NOMO-1 (cell line): ENCODE results near the gene TMEM52.
"Not testable (repeated sequence)": the region's sequence is repeated elsewhere in the genome, so short reads cannot be mapped to it uniquely, and the experiment has no call there.

Experiments used
- DNase-seq, 2 experiments: peaks; one replicate each; lab custom pipeline; 2025; ENCODE audit not compliant: unreplicated experiment in 2 of 2; lab: John Stamatoyannopoulos, UW

TMEM52 gene

DNA sequence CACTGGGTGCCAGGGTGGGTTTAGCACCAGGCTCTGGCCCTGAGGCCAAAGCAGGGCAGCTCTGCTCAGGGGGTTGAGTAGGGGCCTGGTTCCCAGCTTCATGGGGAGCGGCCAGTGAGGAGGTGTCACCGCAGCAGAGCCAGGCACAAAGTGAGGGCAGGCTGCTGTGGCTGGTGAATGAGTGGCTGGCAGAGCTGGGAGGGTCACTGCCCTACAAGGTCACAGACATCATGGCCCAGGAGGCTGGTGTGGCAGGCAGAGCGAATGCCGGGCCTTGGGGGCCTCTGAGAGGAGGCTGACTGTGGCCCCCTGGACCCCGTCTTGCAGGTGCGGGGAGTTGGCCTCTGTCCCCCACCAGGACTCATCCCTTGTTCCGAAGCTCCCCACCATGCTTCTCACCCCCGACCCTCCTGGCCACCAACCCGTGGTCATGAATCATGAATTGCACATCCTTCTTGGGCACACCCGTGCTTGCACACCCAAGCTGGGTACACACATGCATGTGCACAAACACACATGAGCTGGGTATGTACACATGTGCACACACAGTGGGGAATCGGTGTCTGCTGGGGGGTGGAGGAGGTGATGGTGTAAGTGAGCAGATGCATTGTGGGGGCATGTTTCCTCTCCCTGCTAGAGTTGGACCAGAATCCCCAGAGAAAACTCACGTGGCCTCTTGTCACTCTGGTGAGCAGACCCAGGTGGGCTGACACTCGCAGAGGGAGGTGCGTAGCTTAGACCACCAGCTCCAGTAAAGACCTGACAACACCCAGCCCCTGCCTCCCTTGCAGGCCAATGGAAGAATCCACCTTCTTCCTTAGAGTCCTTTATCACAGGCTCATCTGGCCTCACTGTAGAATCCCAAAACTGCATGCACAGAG, 23.4 kb downstream of the TMEM52 start:
- DNase-seq = no peak

DNA sequence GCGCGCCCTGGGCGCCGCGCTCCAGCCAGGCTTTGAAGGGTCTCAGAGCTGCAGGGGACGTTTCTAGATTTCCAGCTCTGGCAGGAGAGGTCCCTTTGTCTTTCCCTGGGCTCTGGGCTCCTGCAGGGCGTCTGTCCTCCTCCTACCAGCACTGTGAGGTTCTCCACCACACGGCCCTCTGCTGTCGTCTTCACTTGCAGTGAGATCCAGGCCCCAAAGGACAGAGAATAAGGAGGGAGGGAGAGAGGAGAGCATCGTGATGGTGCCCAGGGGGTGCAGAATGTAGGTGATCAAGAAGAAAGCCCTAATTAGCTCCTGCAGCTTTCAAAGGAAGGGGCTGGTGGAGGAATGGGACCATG, 24.0 kb downstream of the TMEM52 start:
- no peak for DNase-seq

DNA sequence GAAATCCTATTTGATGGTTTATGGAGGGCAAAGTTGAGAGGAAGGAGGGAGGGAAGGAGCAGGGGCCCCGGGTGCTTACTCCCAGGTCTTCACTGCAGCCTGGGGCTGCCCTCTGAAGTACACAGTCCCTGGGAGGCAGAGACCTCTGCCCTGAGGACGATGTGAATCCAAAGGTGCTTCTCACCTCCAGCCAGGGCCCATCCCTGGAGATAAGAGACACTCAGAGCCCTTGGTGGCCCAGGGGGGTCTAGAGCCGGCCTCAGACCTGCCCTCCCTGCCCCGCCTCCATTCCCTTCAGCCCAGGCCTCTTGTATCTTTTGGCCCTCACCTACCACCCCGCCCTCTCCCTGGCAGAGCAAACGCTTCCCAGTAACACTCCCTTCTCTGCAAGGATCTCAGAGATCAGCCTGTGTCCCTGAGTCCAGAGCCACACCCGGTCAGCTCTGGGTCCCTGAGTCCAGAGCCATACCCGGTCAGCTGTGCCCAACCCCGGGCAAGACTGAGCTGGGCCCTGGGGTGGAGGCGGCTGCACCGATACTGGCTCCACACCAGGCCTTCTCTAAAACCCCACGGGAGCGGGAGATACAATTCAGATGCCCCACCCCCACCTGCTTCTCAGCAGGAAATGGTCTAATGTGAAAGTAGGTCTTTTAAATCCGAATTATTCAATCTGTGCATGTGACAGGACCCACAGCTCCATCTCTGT, 24.6 kb downstream of the TMEM52 start:
- no peak for DNase-seq

DNA sequence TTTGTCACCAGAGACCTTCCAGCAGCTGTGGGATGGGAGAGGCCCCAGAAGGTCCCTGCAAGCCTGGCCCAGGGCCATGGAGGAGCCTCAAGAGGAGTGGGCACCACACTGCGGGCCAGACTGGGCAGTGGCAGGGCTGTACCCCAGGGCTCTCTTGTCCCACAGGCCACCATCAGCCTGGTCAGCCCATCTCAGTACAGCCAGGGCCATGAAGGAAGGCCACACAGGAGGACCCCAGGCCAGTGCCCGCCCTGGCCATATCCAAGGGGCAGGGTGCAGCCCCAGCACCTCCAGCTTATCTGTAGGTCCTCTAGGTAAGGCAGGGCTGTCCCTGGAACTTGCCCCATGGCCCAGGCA, 25.1 kb downstream of the TMEM52 start:
- DNase-seq = no peak

DNA sequence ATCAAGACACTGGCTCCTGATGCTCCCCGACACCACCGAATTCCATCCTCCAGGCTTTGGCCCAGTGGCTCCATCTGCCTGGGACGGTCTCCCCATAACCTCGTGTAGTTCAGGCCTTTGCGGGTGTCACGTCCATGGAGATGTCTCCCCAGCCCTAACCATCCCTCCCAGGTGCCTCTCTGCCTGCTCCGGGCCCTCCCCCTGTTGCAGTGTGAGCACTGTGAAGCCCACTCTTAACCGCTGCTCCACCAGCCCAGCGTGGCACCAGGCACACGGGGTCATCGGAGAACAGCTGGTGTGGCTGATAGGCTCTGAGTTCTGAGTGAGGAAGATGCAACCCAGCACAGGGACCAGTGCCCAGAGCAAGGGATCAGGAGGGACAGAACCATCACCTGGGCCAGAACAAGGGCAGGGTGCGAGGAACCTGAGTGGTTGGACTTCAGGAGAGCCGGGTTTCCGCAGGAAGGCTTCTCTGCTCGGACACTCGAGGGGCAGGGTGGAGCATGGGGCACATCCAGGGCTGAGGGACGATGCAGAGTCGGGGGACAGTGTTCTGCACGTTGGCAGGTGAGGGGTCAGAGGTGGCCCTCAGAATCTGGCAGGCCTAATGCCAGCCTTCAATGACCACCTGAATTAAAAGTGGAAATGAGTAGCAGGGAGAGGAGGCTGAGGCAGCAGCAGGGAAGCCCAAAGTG, 25.6 kb downstream of the TMEM52 start:
- DNase-seq = no peak

DNA sequence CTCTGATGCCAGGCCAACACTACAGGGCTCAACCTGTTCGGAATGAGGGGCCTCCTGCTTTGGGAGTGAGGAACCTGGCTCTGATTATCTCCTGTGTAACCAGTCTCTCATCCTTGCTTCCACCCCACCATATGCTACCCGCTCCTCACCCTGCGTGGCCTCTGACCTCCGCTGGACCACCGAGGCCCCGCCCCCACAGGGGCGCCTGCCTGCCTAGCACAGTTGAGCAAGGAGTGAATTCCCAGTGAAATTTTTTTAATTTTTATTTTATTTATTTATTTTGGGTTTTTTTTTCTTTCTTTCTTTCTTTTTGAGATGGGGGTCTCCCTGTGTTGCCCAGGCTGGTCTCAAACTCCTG, 26.3 kb downstream of the TMEM52 start:
- no peak for DNase-seq

DNA sequence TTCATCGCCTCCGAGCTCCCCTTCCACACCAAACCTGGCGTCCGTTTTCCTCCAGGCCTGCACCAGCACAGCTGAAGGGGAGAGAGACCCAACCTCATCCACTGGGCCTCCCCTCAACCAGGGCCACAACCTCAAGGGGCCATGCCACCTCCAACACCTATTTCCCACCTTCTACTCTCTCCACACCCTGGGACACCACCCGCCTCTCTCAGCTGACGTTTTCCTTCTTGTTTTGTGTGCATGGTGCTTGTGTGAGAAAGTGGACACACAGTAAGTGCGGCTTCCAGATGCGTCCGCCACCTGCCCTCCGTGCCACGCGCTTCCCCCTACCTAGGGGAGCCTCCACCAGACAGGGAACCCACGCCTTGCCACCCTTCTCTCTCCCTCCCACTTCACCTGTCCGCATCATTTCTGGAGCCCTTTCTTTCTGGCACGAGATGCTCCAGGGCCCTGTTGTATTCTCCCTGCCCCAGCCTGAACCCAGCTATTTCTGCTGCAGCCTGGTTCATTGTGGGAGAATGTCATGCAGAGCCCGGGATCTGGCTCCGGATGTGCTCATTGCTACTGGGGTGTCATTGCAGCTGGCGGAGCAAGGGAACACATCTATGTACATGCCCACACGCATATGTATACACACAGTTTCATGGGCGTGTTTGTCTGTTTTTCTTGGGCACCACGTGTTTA, 26.9 kb downstream of the TMEM52 start:
- DNase-seq = no peak

DNA sequence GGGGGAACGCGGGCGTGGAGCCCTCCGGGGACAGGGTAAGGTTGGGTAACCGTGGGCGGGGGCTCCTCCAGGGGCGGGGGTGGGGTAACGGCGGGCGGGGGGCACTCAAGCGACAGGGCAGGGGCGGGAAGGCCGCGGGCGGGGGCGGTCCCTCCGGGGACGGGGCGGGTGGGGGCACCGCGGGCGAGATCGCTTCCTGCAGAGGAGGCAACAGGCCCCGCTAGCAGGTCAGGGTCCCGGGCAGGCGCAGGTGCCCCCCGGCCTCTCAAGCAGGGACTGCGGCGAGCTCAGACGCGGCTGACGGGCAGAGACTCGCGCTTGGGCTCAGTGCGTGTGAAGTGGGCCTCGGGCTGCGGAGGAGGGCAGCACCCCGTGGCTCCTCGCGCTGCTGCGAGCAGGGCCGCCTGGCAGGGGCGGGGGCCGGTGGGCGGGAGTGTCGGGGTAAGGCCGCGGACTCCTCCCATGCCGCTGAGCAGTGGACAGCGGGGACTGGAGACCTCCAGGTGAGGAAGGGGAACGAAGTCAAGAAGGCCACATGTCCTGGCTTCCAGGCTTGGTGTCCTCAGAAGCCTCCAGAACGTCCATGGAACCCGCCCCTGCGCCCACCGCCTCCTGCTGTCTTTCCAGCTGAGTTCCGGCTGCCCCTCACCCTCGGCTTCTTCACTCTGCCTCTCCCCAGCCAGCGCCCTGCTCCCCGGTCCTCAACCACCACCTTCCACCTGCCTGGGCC, 27.6 kb downstream of the TMEM52 start:
- DNase-seq = peak; percentile 29 to 46

DNA sequence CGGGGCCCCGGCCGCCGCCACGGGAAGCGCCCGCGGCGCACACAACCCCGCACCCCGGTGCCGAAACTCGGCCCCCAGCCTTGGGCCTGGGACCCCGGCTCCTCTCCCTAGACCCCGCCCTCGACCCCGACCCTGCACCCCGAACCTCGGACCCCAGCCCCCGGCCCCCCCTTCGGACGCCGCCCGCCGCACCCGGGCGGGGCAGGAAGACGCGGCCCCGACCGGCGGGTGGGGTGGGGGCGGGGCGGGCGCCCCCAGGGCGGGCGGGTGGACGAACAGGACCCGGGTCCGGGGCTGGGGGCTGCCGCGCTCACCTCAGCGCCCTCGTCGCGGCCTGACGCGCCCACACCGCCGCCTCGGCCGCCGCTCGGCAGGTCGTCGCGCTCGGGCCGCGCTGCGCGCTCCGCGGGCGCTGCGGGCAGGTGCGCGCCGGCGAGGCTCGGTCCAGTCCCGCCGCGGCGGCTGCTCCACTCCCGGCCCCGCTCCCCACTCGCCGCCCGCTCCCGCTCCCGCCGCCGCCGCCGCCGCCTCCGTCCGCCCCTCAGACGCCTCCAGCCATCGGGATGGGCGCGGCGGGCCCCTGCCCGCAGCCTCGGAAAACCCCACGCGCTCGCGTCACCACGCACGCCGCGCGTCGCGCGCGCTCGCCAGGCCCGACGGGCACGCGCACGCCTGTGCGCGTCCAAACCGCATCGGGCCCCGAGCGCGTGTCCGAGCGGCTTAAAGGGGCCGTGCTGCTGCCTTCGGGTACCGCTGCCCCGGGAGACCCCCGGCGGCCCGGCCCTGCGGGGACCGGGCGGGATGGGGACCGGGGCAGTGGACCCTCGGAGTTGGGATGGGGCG, 28.4 kb downstream of the TMEM52 start, which contains the start of gene GNB1:
Gene GNB1 (minus strand): TSS at position 582 of the 843 bp plus-strand sequence. CDS start 65,634 bp downstream, outside the sequence.
- peak; percentile 70 to 84 for DNase-seq

DNA sequence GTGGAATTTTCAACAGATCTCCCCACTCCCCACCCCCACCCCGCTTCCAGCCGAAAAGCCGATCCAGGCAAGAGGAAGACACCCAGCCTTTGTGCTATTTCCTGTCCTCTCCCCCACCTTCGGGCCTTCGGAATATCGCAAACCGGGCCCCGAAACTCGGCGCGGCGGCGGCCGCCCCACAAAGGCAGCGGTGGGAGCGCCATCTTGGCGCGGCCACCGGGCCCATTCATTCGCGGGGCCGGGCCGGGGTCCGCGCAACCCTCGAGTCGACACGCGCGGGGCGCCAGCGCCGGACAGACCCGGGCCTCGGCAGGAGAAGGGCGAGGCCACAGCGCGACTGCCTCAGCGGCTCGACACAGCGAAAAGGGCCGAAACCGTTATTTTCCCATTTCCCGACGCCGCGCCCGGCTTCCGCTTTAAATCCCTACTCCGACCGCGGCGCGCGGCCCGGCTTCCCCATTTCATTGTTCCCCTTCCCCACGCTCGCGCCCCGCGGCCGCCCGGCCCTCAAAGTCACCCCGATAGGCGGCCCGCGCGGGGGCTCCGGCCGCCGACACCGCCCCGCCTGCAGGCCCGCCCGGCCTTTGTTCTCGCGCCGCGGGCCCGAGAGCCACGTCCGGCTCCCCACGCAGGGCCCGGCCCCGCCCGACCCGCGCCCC, 29.1 kb downstream of the TMEM52 start:
- peak; percentile 41 to 63 for DNase-seq

DNA sequence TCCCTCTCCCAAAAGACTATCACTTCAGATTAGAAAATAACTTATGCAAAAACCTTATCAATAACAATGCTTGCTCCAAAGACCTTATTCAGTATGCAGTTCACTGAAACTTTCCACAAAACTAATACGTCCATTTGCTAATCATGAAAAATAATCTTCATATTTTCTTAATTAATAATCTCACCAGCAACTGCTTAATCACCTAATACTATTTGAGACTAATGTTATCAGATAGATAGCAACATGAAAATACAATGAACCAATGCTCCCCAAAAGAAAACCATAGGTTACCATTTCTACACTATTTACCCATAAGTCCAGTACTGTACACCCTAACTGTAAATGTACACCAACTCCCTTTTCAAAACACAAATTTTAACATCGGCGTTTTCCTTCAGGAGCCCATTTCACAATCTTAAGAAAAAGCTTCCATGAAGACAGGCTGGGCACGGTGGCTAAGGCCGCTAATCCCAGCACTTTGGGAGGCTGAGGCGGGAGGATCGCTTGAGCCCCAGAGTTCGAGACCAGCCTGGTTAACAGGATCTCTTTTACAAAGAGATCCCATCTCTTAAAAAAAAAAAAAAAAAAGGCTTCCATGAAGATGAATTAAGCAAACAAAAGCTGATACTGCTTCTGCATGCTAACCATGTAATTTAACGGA, 29.9 kb downstream of the TMEM52 start:
- no peak for DNase-seq

DNA sequence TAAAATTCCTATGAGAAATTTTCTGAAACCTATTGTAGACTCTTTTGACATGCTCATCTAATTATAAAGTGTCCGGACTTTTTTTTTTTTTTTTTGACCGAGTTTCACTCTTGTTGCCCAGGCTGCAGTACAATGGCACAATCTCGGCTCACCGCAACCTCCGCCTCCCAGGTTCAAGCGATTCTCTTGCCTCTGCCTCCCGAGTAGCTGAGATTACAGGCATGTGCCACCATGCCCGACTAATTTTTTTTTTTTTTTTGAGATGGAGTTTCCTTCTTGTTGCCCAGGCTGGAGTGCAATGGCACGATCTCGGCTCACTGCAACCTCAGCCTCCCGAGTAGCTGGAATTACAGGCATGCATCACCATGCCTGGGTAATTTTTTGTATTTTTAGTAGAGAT, 35.2 kb downstream of the TMEM52 start:
- DNase-seq = not testable (repeated sequence)

DNA sequence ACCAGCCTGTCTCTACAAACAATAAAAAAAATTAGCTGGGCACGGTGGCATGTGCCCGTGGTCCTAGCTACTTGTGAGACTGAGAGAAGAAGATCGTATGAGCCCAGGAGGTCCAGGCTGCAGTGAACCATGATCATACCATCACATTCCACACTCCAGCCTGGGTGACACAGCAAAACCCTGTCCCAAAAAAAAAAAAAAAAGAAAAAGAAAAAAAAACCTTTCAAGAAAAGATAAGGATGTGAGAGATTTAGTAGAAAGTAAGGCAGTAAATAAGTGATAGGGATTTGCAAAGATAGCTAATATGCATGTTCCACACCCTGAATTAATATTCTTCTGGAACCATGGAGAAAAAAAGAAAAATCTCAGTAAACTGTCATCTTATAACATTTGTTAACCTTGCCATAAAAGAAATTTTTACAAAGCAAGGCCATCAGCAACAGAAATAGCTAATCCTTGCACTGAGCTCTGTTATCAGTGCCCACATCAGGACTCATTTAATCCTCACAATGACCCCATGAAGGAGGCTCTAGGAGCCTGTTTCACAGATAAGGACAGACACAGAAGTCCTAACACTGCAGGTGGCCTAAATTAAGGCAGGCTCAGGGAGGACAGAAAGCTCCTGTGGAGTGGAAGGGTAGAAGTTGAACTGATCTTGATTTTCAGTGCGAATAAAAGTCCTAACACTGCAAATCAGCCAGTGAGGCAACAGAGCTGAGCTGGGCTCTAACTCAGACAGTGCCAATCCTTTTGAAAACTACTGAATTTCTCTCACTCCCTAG, 35.8 kb downstream of the TMEM52 start:
- DNase-seq = no peak

DNA sequence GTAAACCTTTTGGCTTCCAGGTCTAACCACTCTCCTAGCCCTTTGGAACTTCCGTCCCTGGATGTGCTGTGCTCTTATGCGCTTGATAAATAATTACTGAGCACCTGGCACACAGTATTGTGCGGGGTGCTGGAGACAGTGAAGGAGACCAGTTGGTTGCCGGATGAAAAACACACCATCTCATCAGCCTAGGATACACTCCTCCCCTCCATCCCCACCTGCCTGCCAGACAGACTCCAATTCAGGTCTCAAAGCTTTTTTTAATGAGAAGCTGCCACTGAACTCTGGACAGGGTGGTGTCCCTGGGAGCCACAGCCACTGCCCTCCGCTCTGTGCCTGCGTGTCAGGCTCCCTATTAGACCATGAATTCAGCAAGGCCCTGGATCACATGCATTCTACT, 37.4 kb downstream of the TMEM52 start:
- DNase-seq = no peak

DNA sequence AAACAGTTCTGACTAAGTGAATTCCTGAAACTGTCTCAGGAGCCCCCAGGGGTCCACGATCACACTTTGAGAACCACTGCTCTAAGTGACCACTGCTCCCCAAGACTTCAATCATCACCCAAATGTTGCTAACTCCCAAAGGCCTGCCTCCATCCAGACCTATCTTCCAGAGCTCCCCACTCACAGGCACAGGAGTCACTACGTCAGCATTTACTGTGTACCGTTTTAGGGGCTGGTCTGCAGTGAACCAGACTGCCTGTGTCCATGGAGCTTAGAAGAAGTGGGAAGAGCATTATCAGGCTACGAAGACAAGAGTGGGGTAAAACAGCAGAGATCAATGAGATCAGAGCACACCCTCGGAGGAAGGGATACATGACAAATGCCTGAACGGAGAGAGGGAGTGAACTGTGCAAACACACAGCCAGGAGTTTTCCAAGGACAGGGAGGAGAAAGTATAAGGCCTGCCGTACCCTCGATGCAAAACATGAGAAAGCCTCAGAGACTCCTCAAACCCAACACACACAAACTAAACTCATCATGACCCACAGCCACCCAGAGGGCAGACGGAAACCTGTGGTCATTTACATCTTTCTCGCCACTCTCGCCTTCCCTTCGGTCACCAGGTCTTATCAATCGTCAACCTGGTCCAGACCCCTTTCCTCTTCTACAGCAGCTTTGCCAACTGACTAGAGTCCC, 38.3 kb downstream of the TMEM52 start:
- DNase-seq = no peak

DNA sequence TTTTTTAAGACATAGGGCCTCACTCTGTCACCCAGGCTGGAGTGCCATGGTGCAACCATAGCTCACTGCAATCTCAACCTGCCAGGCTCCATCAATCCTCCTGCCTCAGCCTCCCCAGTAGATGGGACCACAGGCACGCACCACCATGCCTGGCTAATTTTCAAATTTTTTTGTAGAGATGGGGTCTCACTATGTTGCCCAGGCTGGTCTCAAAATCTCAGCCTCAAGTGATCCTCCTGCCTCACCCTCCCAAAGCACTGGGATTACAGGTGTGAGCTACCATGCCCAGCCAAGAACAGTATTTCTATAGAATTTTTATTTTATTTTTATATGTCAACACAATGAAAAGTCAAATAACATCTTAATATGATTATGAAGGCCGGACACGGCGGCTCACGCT, 39.1 kb downstream of the TMEM52 start:
- DNase-seq = no peak

DNA sequence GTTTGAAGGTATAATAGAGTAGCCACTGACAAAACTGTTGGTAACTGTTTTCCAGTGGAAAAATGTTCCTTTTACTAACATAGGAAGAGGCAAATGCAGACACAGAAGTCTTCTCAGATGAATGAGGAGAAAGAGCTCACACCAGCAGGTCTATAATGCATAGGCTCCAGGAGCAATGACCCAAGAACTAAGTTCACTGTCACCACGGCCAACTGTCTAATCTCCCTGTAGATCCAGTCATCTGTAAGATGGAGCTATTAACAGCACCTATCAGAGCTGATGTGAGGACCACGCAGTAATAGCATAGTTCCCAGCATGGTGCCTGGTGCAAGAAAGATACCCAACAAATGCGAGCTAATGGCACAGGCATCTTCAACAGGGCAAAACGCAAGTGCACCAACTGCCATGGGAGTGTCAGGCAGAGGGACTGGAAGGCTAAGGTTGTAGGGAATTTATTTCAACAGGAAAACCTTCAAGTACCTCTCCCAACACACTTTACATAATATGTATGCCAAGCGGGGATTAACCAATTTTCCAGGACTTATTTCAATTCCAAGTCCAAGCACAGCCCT, 41.1 kb downstream of the TMEM52 start:
- DNase-seq = no peak
